ENCODE data around the gene OLFML1.

Gene OLFML1

GRCh38 chr11:7480113-7480512 is 5.2 kb upstream of the OLFML1 start:
- peak; percentile 24 for DNase-seq (ENCODE audit: low read depth)

- no peak for DNase-seq (ENCODE audit: low read depth)
Measured at GRCh38 chr11:7484131-7484530, 1.2 kb upstream of the OLFML1 start.

- DNase-seq (ENCODE audit: low read depth): no peak
Measured at GRCh38 chr11:7484645-7485044, 661 bp upstream of the OLFML1 start.

- DNase-seq (ENCODE audit: low read depth): no peak
Measured at GRCh38 chr11:7486098-7486780, 933 bp downstream of the OLFML1 start.

- DNase-seq (ENCODE audit: low read depth): no peak
Measured at GRCh38 chr11:7486781-7487140, 1.5 kb downstream of the OLFML1 start.

- DNase-seq (ENCODE audit: low read depth): no peak
Measured at GRCh38 chr11:7487360-7487759, 2.1 kb downstream of the OLFML1 start.

- DNase-seq (ENCODE audit: low read depth): peak; percentile 23
Measured at GRCh38 chr11:7488681-7489080, 3.4 kb downstream of the OLFML1 start.

GRCh38 chr11:7489376-7489775 is 4.1 kb downstream of the OLFML1 start:
- no peak for DNase-seq (ENCODE audit: low read depth)

GRCh38 chr11:7490054-7490453 is 4.7 kb downstream of the OLFML1 start:
- peak; percentile 80 for DNase-seq (ENCODE audit: low read depth)

GRCh38 chr11:7490535-7490934 is 5.2 kb downstream of the OLFML1 start:
- DNase-seq (ENCODE audit: low read depth): no peak

GRCh38 chr11:7492253-7492652 is 6.9 kb downstream of the OLFML1 start:
- no peak for DNase-seq (ENCODE audit: low read depth)

GRCh38 chr11:7493670-7494069 is 8.4 kb downstream of the OLFML1 start:
- DNase-seq (ENCODE audit: low read depth): no peak

- no peak for DNase-seq (ENCODE audit: low read depth)
Measured at GRCh38 chr11:7494086-7494745, 8.9 kb downstream of the OLFML1 start.

GRCh38 chr11:7495882-7496551 is 10.7 kb downstream of the OLFML1 start:
- no peak for DNase-seq (ENCODE audit: low read depth)

GRCh38 chr11:7498193-7498592 is 12.9 kb downstream of the OLFML1 start:
- DNase-seq (ENCODE audit: low read depth): no peak

- DNase-seq (ENCODE audit: low read depth): no peak
Measured at GRCh38 chr11:7499081-7499480, 13.8 kb downstream of the OLFML1 start.

- DNase-seq (ENCODE audit: low read depth): no peak
Measured at GRCh38 chr11:7500251-7500650, 14.9 kb downstream of the OLFML1 start.

GRCh38 chr11:7501251-7501650 is 15.9 kb downstream of the OLFML1 start:
- no peak for DNase-seq (ENCODE audit: low read depth)

- DNase-seq (ENCODE audit: low read depth): no peak
Measured at GRCh38 chr11:7501894-7502293, 16.6 kb downstream of the OLFML1 start.

GRCh38 chr11:7506243-7506642 is 20.9 kb downstream of the OLFML1 start:
- no peak for DNase-seq (ENCODE audit: low read depth)

GRCh38 chr11:7508087-7508486 is 22.8 kb downstream of the OLFML1 start:
- DNase-seq (ENCODE audit: low read depth): no peak

GRCh38 chr11:7509966-7510365 is 24.7 kb downstream of the OLFML1 start:
- no peak for DNase-seq (ENCODE audit: low read depth)

GRCh38 chr11:7511401-7511800 is 26.1 kb downstream of the OLFML1 start:
- no peak for DNase-seq (ENCODE audit: low read depth)
